HG02571 (cell line): ENCODE results near the gene NOP14.
"Not testable (repeated sequence)": the region's sequence is repeated elsewhere in the genome, so short reads cannot be mapped to it uniquely, and the experiment has no call there.

Experiments
- ATAC-seq: cut with Tn5 transposase; IDR thresholded peaks from one replicate; pipeline ENCODE4 v1.9.1; 2021; ENCODE audit warnings: mild to moderate bottlenecking, moderate library complexity; ENCODE audit not compliant: unreplicated experiment

The NOP14 gene

GRCh38 chr4:2962614-2963174, 512 bp downstream of the NOP14 start:
- ATAC-seq, result peak; percentile 21

- ATAC-seq, result no peak
Observed at GRCh38 chr4:2961811-2962441, 1.3 kb downstream of the NOP14 start.

- no peak for ATAC-seq
Observed at GRCh38 chr4:2961421-2961810, 1.8 kb downstream of the NOP14 start.

GRCh38 chr4:2960450-2960849, 2.8 kb downstream of the NOP14 start:
- ATAC-seq, result not testable (repeated sequence)

- ATAC-seq, result no peak
Observed at GRCh38 chr4:2958446-2958845, 4.8 kb downstream of the NOP14 start.

- not testable (repeated sequence) for ATAC-seq
Observed at GRCh38 chr4:2955186-2956044, 7.8 kb downstream of the NOP14 start.

- peak; percentile 62 for ATAC-seq
Observed at GRCh38 chr4:2954358-2955185, 8.6 kb downstream of the NOP14 start.

GRCh38 chr4:2953496-2953895, 9.7 kb downstream of the NOP14 start:
- ATAC-seq, result no peak

- ATAC-seq, result no peak
Observed at GRCh38 chr4:2950221-2950989, 12.8 kb downstream of the NOP14 start.

GRCh38 chr4:2949782-2950125, 13.5 kb downstream of the NOP14 start:
- ATAC-seq, result no peak

- no peak for ATAC-seq
Observed at GRCh38 chr4:2948895-2949781, 14.1 kb downstream of the NOP14 start.

GRCh38 chr4:2947926-2948325, 15.3 kb downstream of the NOP14 start:
- ATAC-seq, result no peak

GRCh38 chr4:2946812-2947600, 16.2 kb downstream of the NOP14 start:
- ATAC-seq, result no peak

GRCh38 chr4:2945619-2946604, 17.3 kb downstream of the NOP14 start:
- ATAC-seq, result not testable (repeated sequence)

GRCh38 chr4:2944586-2945526, 18.4 kb downstream of the NOP14 start:
- ATAC-seq, result no peak

- ATAC-seq, result no peak
Observed at GRCh38 chr4:2944091-2944482, 19.1 kb downstream of the NOP14 start.
